ENCODE measurements around the gene ORC5. TPM values are rescaled to one million over a fixed set of nuclear protein-coding genes. Genes with fewer than 3 reads are reported as not detected.

The ORC5 gene
- total RNA-seq, 1 experiment from 2014 or later: 25.9 TPM

DNA sequence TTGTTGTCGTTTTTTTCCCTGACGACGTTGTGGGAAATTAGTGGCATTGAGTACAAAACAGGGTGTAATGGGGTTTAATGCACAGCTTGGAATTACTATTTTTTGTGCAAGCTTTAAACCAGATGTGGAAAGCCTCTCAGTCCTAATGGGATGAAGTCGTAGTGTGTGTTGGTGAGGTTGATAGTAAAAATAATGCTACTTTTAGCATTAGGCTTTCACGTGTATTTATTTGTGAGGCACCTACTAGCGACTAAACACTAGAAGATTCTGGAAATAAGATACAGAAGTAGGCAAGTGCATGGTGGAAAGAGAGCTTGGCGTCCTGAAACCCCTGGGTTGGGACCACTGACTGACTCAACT, 588 bp upstream of the ORC5 start:
- Histone ChIP-seq H2BK12ac (ENCODE audit: insufficient read length, low read depth, low read length) (no peak overlapping the region), H4K91ac (ENCODE audit: insufficient read length, low read depth, low read length) (no peak overlapping the region), H3K18ac (ENCODE audit: insufficient read length, low read depth, low read length) (no peak overlapping the region), H2BK120ac (ENCODE audit: low read depth, low read length, poor library complexity, severe bottlenecking) (no peak overlapping the region), H3K27me3 (ENCODE audit: insufficient read depth, low read length) (no peaks in the 10 kb centered on the region), H3K79me2 (ENCODE audit: insufficient read depth, low read length) (peaks cover 12% of the 10 kb centered on the region; the same call in 1 of the 2 replicates), H3K23me2 (ENCODE audit: insufficient read length, low read depth, low read length, poor library complexity, severe bottlenecking) (peaks cover 4% of the 10 kb centered on the region), H3K27ac (ENCODE audit: insufficient read length, low read depth, low read length) (no peak overlapping the region), H2BK20ac (ENCODE audit: low read depth, low read length, poor library complexity, severe bottlenecking) (no peak overlapping the region), H3K4me1 (ENCODE audit: insufficient read depth, low read length) (no peaks in the 10 kb centered on the region), H2AK5ac (ENCODE audit: insufficient read length, low read length) (no peak overlapping the region), H3K9ac (ENCODE audit: extremely low read depth, insufficient read length, low read length) (peak overlapping the region; percentile 64), H4K8ac (replicated peaks; ENCODE audit: insufficient read length, low read depth, low read length) (no peak overlapping the region), H3K56ac (ENCODE audit: insufficient read length, low read depth, low read length) (no peak overlapping the region), H3K4ac (ENCODE audit: low read depth, low read length) (no peak overlapping the region), H4K5ac (ENCODE audit: insufficient read length, low read depth, low read length) (no peak overlapping the region), H3K79me1 (ENCODE audit: insufficient read depth, low read depth, low read length, poor library complexity, severe bottlenecking) (no peaks in the 10 kb centered on the region), H3K14ac (ENCODE audit: insufficient read depth, low read length) (no peak overlapping the region), H2BK5ac (ENCODE audit: insufficient read length, low read length) (no peak overlapping the region), H3K9me3 (ENCODE audit: control insufficient read depth, low read depth, low read length) (no peaks in the 10 kb centered on the region), H3K4me2 (ENCODE audit: insufficient read depth, insufficient read length, low read length) (peak overlapping the region; percentile 72), H2BK15ac (ENCODE audit: low read depth, low read length) (no peak overlapping the region), H3T11ph (ENCODE audit: low read length) (no peak overlapping the region), H2AFZ (ENCODE audit: low read length) (no peak overlapping the region), H3K23ac (ENCODE audit: insufficient read length, low read depth, low read length) (no peak overlapping the region), H4K20me1 (ENCODE audit: control insufficient read depth, insufficient read depth, insufficient read length) (no peaks in the 10 kb centered on the region)
- Mint-ChIP-seq H3K4me1 (peaks cover 14 to 16% of the 10 kb centered on the region in 2 experiments), H3K27ac (peak overlapping the region; percentile 74 to 96 (median 96); a peak in 5 of 7 replicates), H3K27me3 (ENCODE audit: low read depth) (peaks cover 12% of the 10 kb centered on the region), H3K9me3 (peaks cover 22 to 32% of the 10 kb centered on the region in 2 experiments), H3K4me3 (peak overlapping the region; percentile 91 to 95), H3K36me3 (ENCODE audit: insufficient read depth in 1 of 3, low read depth in 3 of 3) (peaks cover 8 to 16% (median 14%) of the 10 kb centered on the region in 3 experiments; a peak in 6 of 7 replicates)
- TF ChIP-seq, protein P1, sequence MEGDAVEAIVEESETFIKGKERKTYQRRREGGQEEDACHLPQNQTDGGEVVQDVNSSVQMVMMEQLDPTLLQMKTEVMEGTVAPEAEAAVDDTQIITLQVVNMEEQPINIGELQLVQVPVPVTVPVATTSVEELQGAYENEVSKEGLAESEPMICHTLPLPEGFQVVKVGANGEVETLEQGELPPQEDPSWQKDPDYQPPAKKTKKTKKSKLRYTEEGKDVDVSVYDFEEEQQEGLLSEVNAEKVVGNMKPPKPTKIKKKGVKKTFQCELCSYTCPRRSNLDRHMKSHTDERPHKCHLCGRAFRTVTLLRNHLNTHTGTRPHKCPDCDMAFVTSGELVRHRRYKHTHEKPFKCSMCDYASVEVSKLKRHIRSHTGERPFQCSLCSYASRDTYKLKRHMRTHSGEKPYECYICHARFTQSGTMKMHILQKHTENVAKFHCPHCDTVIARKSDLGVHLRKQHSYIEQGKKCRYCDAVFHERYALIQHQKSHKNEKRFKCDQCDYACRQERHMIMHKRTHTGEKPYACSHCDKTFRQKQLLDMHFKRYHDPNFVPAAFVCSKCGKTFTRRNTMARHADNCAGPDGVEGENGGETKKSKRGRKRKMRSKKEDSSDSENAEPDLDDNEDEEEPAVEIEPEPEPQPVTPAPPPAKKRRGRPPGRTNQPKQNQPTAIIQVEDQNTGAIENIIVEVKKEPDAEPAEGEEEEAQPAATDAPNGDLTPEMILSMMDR (conservative IDR thresholded peaks at IDR 0.05): no peak
- no peak for DNase-seq
- no CpG with 5 or more reads among the region's 7 CpGs for WGBS (ENCODE audit: extremely low coverage, insufficient read length, low lambda C conversion rate)
